Testis (tissue), 2 donors: Measurements from ENCODE around the gene DSG3.

Source experiments
- POLR2A ChIP-seq: fragments of 450-650 bp; IDR thresholded peaks from one replicate; pipeline ENCODE4 v1.6.1; 2017; ENCODE audit warnings: antibody characterized with exemption, mild to moderate bottlenecking, moderate library complexity
- TF ChIP-seq, protein P1 (sequence below), 3 experiments: fragments of 450-650 bp in 2 of 3; fragments of 200-600 bp in 1 of 3; sonication (generic) in 1 of 3; IDR thresholded peaks; one replicate each; pipeline ENCODE4 v1.5.1; 2016 to 2019; ENCODE audit warnings: antibody characterized with exemption in 3 of 3, mild to moderate bottlenecking in 2 of 3, moderate library complexity in 1 of 3

DNA sequence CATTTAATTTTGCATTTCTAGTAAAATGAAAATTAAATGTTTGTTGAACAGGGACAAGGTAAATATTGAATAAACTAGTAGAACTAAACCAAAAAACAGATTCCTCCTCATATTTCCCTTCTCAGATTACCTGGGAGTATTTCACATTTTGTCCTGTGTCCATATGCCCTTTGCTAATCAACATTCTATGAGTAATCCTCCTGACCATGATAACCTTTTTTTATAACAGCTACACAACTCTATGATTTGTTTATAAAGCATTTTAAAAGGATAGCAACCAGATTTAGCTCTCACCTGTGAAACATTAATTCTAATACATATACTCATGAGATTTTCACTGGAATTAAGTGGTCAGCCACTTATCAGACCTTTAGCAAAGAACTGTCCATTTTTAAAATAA is 43.3 kb downstream of the DSG3 start:
- TF ChIP-seq, protein P1, sequence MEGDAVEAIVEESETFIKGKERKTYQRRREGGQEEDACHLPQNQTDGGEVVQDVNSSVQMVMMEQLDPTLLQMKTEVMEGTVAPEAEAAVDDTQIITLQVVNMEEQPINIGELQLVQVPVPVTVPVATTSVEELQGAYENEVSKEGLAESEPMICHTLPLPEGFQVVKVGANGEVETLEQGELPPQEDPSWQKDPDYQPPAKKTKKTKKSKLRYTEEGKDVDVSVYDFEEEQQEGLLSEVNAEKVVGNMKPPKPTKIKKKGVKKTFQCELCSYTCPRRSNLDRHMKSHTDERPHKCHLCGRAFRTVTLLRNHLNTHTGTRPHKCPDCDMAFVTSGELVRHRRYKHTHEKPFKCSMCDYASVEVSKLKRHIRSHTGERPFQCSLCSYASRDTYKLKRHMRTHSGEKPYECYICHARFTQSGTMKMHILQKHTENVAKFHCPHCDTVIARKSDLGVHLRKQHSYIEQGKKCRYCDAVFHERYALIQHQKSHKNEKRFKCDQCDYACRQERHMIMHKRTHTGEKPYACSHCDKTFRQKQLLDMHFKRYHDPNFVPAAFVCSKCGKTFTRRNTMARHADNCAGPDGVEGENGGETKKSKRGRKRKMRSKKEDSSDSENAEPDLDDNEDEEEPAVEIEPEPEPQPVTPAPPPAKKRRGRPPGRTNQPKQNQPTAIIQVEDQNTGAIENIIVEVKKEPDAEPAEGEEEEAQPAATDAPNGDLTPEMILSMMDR (IDR thresholded peaks at IDR 0.05) = no peak
- no peak for TF ChIP-seq POLR2A
